Testis (tissue), 3 donors: Measurements from ENCODE around the gene ADAMTSL1. TPM values are rescaled to one million over a fixed set of nuclear protein-coding genes. Genes with fewer than 3 reads are reported as not detected.

Experiments used
- DNase-seq: peaks from one replicate; pipeline ENCODE4 v3.0.0-alpha.2; 2019
- H3K27ac ChIP-seq, 2 donors: fragments of 200-600 bp; sonication (generic); one replicate each; pipeline ENCODE4 v1.5.1; 2019
- H3K27me3 ChIP-seq: fragments of 200-600 bp; sonication (generic); one replicate; pipeline ENCODE4 v1.5.1; 2019
- H3K36me3 ChIP-seq: fragments of 200-600 bp; sonication (generic); one replicate; pipeline ENCODE4 v1.5.1; 2017; ENCODE audit warnings: low read depth; ENCODE audit errors: missing control alignments
- H3K4me1 ChIP-seq: fragments of 200-600 bp; sonication (generic); one replicate; pipeline ENCODE4 v1.5.1; 2019
- H3K4me3 ChIP-seq, 2 donors: fragments of 200-600 bp; sonication (generic); one replicate each; pipeline ENCODE4 v1.5.1; 2017 to 2019
- H3K9me3 ChIP-seq: fragments of 200-600 bp; sonication (generic); one replicate; pipeline ENCODE4 v1.5.1; 2017
- POLR2A ChIP-seq: fragments of 450-650 bp; IDR thresholded peaks from one replicate; pipeline ENCODE4 v1.6.1; 2017; ENCODE audit warnings: antibody characterized with exemption, mild to moderate bottlenecking, moderate library complexity
- WGBS, 2 donors: methylation state at CpG; one replicate each; pipeline ENCODE4 v1.1.5; 2018; 5-methylcytosine and 5-hydroxymethylcytosine counted together
- intact Hi-C: fragments of 100-400 bp; cut with DNase I; formaldehyde crosslinking; loops from one replicate; pipeline ENCODE4 v1.15.1; 2023; ENCODE audit warnings: low total_unique reads
- polyA plus RNA-seq: library from polyadenylated mRNA; stranded (reverse); fragments of 350-450 nt; fragmentation: Illumina TruSeq; extraction: RNeasy Lipid Tissue Mini Kit (QIAGEN cat#74804); gene quantifications from one replicate; pipeline ENCODE4 v1.2.3, GENCODE V29; 2014; ENCODE audit warnings: low read depth, low replicate concordance; ENCODE audit not compliant: insufficient read depth
- total RNA-seq, 2 donors: library from RNA; depleted of rRNA; stranded (reverse); fragments of >200 nt; gene quantifications; one replicate each; pipeline ENCODE4 v1.2.3, GENCODE V29; 2016
- TF ChIP-seq, protein P1 (sequence below), 3 experiments: fragments of 450-650 bp in 2 of 3; fragments of 200-600 bp in 1 of 3; sonication (generic) in 1 of 3; IDR thresholded peaks; one replicate each; pipeline ENCODE4 v1.5.1; 2016 to 2019; ENCODE audit warnings: antibody characterized with exemption in 3 of 3, mild to moderate bottlenecking in 2 of 3, moderate library complexity in 1 of 3

Gene ADAMTSL1
- total and polyA plus RNA-seq, 3 donors from 2014 or later: 4.7 to 12.3 (median 6.7) TPM

- WGBS, 2 donors: 98 to 100% methylated on average over 2 of the region's 2 CpGs
- intact Hi-C loops: no loop called here
- no peak for DNase-seq
- no peaks in the 10 kb centered on the region for H3K9me3 ChIP-seq
- no peak for TF ChIP-seq POLR2A
- TF ChIP-seq, protein P1, sequence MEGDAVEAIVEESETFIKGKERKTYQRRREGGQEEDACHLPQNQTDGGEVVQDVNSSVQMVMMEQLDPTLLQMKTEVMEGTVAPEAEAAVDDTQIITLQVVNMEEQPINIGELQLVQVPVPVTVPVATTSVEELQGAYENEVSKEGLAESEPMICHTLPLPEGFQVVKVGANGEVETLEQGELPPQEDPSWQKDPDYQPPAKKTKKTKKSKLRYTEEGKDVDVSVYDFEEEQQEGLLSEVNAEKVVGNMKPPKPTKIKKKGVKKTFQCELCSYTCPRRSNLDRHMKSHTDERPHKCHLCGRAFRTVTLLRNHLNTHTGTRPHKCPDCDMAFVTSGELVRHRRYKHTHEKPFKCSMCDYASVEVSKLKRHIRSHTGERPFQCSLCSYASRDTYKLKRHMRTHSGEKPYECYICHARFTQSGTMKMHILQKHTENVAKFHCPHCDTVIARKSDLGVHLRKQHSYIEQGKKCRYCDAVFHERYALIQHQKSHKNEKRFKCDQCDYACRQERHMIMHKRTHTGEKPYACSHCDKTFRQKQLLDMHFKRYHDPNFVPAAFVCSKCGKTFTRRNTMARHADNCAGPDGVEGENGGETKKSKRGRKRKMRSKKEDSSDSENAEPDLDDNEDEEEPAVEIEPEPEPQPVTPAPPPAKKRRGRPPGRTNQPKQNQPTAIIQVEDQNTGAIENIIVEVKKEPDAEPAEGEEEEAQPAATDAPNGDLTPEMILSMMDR (IDR thresholded peaks at IDR 0.05): no peak
- no peak overlapping the region for H3K27ac ChIP-seq
- no peak overlapping the region for H3K4me3 ChIP-seq
- no peaks in the 10 kb centered on the region for H3K36me3 ChIP-seq
- H3K4me1 ChIP-seq: no peaks in the 10 kb centered on the region
- no peaks in the 10 kb centered on the region for H3K27me3 ChIP-seq
Observed at GRCh38 chr9:18721995-18722310, 248.0 kb downstream of the ADAMTSL1 start.

- DNase-seq: no peak
- H3K36me3 ChIP-seq: no peaks in the 10 kb centered on the region
- intact Hi-C loops: no loop called here
- H3K9me3 ChIP-seq: no peaks in the 10 kb centered on the region
- H3K27ac ChIP-seq: no peak overlapping the region
- no peaks in the 10 kb centered on the region for H3K4me1 ChIP-seq
- 95 to 97% methylated on average over 6 of the region's 6 CpGs for WGBS, 2 donors
- TF ChIP-seq, protein P1 (IDR thresholded peaks at IDR 0.05): no peak
- TF ChIP-seq POLR2A: no peak
- no peaks in the 10 kb centered on the region for H3K27me3 ChIP-seq
- no peak overlapping the region for H3K4me3 ChIP-seq
Observed at GRCh38 chr9:18722882-18723281, 248.9 kb downstream of the ADAMTSL1 start.

DNA sequence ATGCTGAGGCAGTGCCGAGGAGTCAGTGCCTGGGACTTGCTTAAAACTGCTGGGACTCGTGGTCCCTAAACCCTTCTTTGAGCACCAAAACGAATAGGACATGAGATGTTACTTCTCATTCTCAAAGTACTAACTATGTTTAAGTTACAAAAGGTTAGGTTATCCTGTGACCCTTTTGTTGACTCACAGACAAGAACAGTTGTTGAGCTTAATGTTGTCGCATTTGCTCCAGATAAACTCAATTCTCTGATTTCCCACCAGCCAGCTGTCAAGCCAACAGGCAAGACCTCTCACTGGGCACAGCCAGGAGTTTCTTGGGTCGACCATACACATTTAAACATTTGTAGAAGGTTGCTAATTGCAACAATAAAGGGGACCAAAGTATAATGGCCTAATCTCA, 249.4 kb downstream of the ADAMTSL1 start:
- TF ChIP-seq, protein P1 (IDR thresholded peaks at IDR 0.05): no peak
- TF ChIP-seq POLR2A: no peak
- Histone ChIP-seq H3K9me3 (no peaks in the 10 kb centered on the region), H3K36me3 (no peaks in the 10 kb centered on the region), H3K27me3 (no peaks in the 10 kb centered on the region), H3K27ac (no peak overlapping the region), H3K4me3 (no peak overlapping the region), H3K4me1 (no peaks in the 10 kb centered on the region)
- intact Hi-C loops: no loop called here
- no peak for DNase-seq
- 87 to 89% methylated on average over 5 of the region's 5 CpGs for WGBS, 2 donors

DNA sequence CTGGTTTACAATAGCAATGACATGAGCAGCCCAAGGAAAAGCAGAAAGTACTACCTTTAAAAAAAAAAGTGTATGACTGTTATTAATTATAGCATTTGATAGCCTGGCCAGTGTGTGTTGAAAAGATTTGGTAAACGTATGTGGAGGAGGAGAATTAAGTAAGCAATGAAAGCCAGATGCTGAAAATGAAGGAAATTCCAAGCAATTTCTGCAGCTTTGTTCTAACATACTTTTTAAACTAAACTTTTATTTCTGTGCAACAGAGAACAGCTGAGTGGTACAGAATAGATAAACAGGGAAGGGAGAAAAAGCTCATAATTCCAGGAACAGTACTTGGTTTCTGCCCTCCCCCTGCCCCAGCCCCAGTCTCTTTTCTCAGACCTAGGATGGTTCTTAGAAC, 252.6 kb downstream of the ADAMTSL1 start:
- TF ChIP-seq, protein P1 (IDR thresholded peaks at IDR 0.05): no peak
- TF ChIP-seq POLR2A: no peak
- Histone ChIP-seq H3K27ac (no peak overlapping the region), H3K4me1 (no peaks in the 10 kb centered on the region), H3K36me3 (no peaks in the 10 kb centered on the region), H3K27me3 (no peaks in the 10 kb centered on the region), H3K4me3 (no peak overlapping the region), H3K9me3 (no peaks in the 10 kb centered on the region)
- DNase-seq: no peak
- 36 to 42% methylated on average over 1 of the region's 1 CpG for WGBS, 2 donors
- intact Hi-C loops: no loop called here

DNA sequence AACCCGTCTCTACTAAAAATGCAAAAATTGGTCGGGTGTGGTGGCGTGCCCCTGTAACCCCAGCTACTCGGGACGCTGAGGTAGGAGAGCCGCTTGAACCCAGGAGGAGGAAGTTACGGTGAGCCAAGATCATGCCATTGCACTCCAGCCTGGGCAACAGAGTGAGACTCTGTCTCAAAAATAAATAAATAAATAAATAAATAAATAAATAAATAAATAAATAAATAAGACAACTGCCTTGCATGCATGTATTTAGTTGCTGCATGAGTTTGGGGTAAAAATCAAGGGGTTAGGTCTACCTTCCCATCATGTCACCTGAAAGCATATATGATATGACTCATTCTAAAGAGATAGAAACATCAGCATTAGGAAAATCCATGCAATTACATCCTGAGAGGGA, 254.0 kb downstream of the ADAMTSL1 start:
- no peak overlapping the region for H3K27ac ChIP-seq
- intact Hi-C loops: no loop called here
- no peak for DNase-seq
- WGBS, 2 donors: 96 to 100% methylated on average over 7 of the region's 7 CpGs
- H3K4me1 ChIP-seq: no peaks in the 10 kb centered on the region
- no peaks in the 10 kb centered on the region for H3K36me3 ChIP-seq
- no peak overlapping the region for H3K4me3 ChIP-seq
- H3K27me3 ChIP-seq: no peaks in the 10 kb centered on the region
- no peaks in the 10 kb centered on the region for H3K9me3 ChIP-seq
- TF ChIP-seq, protein P1 (IDR thresholded peaks at IDR 0.05): no peak
- TF ChIP-seq POLR2A: no peak
